Measurements from ENCODE around the gene AAMDC. TPM values are rescaled to one million over a fixed set of nuclear protein-coding genes. Genes with fewer than 3 reads are reported as not detected.
A peak's percentile ranks its signal among the peaks of the same experiment; 100 is the strongest.
"Not testable (repeated sequence)": the region's sequence is repeated elsewhere in the genome, so short reads cannot be mapped to it uniquely, and the experiment has no call there.

AAMDC gene
- total RNA-seq, 1 donor from 2014 or later: 9.4 TPM

DNA sequence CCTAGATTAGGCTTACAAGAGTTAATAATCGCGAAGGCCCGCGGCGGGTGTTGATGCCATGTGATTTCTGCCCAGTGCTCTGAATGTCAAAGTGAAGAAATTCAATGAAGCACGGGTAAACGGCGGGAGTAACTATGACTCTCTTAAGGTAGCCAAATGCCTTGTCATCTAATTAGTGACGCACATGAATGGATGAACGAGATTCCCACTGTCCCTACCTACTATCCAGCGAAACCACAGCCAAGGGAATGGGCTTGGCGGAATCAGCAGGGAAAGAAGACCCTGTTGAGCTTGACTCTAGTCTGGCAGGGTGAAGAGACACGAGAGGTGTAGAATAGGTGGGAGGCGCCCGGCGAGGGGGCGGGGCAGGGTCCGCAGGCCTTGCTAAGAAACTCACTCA lies 65.5 kb downstream of the AAMDC start:
- ATAC-seq: no peak

DNA sequence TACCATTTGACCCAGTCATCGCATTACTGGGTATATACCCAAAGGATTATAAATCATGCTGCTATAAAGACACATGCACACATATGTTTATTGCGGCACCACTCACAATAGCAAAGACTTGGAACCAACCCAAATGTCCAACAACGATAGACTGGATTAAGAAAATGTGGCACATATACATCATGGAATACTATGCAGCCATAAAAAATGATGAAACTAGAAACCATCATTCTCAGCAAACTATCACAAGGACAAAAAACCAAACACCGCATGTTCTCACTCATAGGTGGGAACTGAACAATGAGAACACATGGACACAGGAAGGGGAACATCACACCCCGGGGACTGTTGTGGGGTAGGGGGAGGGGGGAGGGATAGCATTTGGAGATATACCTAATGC lies 68.1 kb downstream of the AAMDC start:
- ATAC-seq: not testable (repeated sequence)

DNA sequence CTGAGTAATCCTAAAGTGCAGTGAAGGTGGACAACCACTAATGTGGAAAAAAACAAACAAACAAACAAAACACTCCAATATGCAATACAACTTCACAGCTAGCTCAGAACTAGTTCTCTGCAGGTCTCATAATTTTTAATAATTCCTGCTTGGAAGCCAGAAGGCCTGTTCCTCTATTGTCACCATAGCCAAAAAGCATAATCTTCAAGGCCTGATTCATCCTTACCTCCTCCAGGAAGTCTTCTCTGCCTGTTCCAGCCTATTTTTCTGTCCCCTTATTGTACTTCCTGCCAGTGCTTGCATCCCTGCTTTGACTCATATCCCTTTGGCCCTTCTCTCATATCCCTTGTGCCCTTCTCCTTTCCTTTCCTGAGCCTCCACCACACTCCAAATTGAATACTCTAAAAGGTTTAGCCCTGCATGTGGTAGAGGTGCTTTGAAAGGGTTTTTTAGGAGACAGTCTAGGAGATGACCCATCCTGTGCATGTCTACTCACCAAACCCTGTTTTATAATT lies 69.2 kb downstream of the AAMDC start:
- not testable (repeated sequence) for ATAC-seq

DNA sequence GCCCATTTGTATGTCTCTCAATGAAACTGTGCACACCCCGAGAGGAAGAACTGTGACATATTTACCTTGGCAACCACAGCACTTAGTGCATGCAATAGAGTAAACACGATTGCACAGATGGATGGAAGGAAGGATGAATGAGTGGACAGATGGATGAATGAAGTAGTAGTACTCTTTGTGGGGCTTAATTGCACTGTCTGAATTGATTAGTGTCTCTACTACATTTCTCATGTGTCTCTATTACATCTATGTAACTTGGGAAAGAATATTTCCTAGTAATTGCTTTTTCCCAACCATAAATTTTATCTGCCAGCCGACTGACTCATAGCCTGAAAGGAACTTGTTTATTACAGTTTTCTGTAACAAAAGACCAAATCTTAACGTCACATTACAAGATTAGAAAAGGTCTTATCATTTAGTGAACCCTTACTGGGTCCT lies 69.7 kb downstream of the AAMDC start:
- not testable (repeated sequence) for ATAC-seq

DNA sequence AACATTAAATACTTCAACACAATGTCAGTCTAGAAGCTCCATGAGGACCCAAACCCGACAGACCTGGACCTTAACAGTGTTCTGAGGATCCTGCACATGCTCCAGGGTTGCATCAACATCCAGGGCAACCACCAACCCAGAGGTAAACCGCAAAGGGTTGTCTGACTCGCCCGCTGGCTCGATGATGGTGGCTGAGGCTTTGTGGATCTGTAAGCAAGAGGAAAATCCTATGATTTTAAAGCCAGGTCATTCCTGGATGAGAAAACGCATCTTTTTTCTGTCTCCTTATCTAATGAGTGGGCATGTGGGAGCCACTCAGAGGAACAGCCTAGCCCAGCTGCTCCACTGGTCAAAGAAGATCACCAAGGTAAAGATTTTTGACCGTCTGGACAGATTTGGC lies 70.3 kb downstream of the AAMDC start:
- not testable (repeated sequence) for ATAC-seq

DNA sequence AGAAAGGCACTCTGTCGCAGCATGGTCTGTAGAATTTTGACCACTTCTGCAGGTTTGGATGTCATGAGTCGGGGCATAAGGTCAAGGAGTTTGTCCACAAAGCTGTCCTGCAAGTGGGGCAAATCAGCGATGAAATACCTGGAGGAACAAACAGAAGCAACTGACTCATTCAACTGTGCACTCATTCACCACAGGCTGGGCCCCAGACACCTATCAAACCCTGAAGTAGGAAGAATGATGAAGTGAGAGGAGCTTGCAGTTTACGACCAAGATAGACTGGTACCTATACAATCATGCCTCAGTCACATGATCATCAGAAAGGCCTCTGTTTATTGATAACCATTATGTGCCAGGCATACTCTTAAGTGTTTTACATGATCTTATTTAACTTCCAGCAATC lies 70.8 kb downstream of the AAMDC start:
- not testable (repeated sequence) for ATAC-seq

DNA sequence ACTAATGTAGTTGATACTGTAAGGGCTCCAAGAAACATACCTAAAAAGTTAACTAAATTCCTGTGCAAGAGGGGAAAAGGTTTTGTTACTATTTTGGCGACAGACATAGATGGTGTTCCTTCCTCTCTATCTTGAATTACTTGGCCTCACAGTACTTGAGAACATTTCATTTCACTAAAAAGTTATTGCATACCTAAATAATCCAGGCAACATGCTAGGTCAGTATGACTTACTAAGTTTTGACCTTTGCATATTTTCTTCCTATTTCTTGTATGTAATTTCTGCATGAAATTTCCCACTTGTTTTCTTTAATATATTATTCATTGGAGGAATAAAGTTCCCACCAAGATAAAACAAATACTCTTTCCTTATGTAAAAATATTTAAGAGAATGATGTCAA lies 74.0 kb downstream of the AAMDC start:
- not testable (repeated sequence) for ATAC-seq

DNA sequence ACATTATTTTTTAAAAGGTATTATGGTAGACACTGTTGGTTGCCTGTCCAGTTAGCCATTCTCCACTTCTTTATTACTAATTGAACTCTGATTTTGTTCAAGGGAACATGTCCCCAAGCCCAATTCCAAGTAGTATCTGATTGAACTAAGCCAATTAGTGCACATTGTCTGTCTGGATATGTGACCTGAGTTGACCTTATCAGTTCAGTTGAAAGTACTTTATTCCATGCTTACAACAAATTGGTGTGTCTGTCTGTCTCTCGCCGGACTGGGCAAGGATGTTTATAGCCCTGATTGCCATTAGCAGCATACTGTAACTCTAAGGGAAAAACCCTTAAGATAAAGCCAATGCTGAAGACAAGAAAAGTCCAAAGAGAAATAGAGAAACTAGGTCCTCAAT lies 87.9 kb downstream of the AAMDC start:
- ATAC-seq: no peak

DNA sequence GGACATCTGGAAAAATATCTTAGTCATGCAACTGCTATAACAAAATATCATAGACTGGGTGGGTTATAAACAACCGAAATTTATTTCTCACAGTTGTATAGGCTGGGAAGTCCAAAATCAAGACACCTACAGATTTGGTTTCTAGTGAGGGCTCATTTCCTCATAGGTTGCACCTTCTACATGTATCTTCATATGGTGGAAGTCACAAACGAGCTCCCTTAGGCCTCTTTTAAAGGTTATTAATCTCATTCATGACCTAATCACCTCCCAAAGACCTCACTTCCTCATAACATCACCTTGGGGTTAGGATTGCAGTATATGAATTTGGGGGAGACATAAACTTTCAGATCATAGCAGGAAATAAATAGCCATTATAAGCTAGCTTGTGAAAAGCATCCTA lies 88.3 kb downstream of the AAMDC start:
- no peak for ATAC-seq

DNA sequence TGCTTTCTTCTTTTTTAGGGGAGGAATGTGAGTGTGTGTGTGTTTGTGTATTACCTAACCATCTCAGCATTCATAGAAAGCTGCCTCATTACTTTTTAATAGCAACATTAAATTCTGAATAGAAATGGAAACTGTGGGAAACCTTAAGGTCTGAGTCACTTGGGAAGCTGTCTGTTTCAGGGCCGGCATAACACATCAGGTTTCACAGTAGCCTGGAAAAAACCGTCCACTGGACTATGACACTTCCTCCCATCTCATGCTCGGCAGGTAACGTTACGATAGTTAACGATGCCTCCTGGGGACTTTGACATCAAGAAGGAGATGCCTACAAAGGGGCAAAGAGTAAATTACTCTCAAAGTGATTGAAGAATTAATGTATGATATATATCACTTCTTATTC lies 89.9 kb downstream of the AAMDC start:
- ATAC-seq: not testable (repeated sequence)

DNA sequence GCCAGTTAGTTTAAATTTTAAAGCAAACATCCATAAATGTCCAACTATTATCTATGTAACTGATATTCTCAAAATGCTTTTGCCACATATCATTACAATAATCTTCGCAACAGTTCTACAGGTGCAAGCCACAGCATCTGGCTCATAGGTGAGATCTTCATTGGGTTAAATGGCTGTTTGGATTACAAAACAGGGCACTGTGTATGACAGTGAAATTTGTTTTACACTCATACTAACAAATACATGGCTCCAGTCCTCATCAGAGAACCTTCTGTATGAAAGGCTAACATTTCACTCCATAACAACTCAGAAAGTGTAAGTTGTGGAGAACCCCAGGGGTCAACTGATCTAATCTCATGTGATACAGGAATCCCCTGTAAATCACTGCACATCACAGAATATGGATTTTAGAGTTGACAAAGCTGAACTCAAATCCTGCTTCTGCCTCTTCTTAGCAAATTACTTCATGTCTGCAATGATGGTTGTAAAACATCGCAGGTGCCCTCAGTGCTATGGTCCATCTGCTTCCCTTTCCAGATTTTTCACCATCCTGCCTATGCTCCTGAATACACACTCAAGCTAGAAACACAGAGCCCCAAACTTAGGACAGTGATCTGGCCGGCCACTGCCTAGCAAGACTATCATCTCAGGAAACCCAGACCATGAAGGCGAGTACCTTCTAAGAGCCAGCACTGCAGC lies 92.8 kb downstream of the AAMDC start:
- ATAC-seq: peak; percentile 17

DNA sequence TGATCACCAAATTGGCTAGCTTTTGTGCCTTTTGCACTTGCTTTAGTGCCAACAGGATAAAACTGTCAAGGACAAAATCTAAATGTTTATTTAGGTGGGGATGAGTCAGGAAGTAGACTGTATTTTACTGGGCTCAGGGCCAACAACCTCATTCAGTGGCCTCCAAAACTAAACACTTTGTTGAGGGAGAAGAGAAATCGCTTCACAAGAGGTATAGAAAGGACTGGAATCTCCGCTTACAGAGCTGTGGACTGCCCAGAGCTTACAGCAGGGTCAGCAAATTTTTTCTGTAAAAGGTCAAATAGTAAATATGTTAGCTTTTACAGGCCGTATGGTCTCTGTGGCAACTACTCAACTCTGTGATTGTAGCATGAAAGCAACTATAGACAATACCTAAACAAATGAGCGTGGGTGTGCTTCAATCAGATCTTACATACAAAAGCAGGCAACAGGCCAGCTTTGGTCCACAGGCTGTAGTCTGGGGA lies 93.4 kb downstream of the AAMDC start:
- ATAC-seq: peak; percentile 62

DNA sequence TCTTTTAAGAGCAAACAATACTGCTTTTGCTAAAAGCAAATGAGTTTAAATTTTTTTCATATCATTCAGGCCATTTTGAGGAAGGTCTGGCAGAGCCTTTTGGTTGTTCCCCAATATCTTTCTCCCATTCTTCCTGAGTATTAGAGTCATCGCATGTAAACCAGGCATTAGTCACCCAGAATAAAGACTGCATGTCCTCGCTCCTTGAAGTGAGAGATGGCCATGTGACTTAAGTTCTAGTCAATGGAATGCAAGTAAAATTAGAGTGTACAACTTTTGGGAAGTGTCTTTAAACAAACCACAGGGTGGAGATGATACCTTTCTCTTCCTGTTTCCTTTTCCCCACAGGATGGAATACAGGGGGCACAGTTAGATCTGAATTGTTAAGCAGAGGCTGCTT lies 96.8 kb downstream of the AAMDC start:
- not testable (repeated sequence) for ATAC-seq

Other genes starting within 250 kb of the AAMDC start
- gene AQP11, start 231.2 kb upstream of the AAMDC start, total RNA-seq: not detected
- gene CLNS1A, start 183.3 kb upstream of the AAMDC start, total RNA-seq: 106 TPM
- gene RSF1, start 422 bp upstream of the AAMDC start, total RNA-seq: 17.3 TPM
- gene INTS4, start 173.5 kb downstream of the AAMDC start, total RNA-seq: 16.1 TPM
- 2.3 TPM for gene KCTD14, start 202.1 kb downstream of the AAMDC start, total RNA-seq
- gene THRSP, start 242.7 kb downstream of the AAMDC start, total RNA-seq: not detected